T-helper 2 cell treated with Interferon-gamma antibody and Interleukin-4, amounts not matched to agents 5 μg/mL and 100 μg/mL, for 36 hours (primary cell): Measurements from ENCODE around the gene ZNF22.

ENCODE experiments used
- DNase-seq: peaks from one replicate; pipeline ENCODE4 v3.0.0; 2021; ENCODE audit warnings: low spot score
- H3K27ac Mint-ChIP-seq: one replicate; pipeline ENCODE4 v1.8.0; 2021; ENCODE audit warnings: mild to moderate bottlenecking, mixed read lengths
- H3K27me3 Mint-ChIP-seq: one replicate; pipeline ENCODE4 v1.8.0; 2021; ENCODE audit warnings: low read depth, mixed read lengths
- H3K36me3 Mint-ChIP-seq: one replicate; pipeline ENCODE4 v1.8.0; 2021; ENCODE audit warnings: low read depth, mixed read lengths
- H3K4me1 Mint-ChIP-seq: one replicate; pipeline ENCODE4 v1.8.0; 2021; ENCODE audit warnings: low read depth, mixed read lengths
- H3K4me3 Mint-ChIP-seq: one replicate; pipeline ENCODE4 v1.8.0; 2022; ENCODE audit warnings: mild to moderate bottlenecking, moderate library complexity, mixed read lengths
- H3K9me3 Mint-ChIP-seq: one replicate; pipeline ENCODE4 v1.8.0; 2021; ENCODE audit warnings: mixed read lengths

ZNF22 gene

DNA sequence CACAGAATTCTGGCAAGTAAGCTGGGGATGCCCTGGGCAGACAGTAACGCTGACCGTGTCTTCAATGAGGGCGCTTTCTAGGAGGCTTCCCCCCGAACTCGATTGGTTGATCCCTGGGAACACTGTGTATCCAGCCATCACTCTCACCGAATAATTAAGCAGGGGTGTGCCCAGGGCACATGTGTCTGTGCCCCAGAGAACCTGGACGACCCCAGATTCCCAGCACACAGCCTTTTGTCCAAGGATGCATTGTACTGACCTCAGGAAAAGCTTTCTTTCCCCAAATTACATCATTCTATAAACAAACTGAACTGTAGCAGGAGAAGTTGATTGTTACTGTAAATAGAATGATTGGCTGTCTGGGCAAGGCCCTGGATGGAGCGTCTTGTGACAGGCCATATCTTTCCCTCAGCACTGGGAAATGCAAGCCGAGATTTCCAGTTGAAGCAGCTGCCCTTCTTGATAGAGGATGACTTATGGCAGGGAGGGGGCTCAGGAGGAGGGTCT is 15.5 kb upstream of the ZNF22 start:
- H3K36me3 Mint-ChIP-seq: no peaks in the 10 kb centered on the region
- H3K9me3 Mint-ChIP-seq: no peaks in the 10 kb centered on the region
- peaks cover 12% of the 10 kb centered on the region for H3K4me1 Mint-ChIP-seq
- peaks cover 11% of the 10 kb centered on the region for H3K27me3 Mint-ChIP-seq
- no peak overlapping the region for H3K4me3 Mint-ChIP-seq
- H3K27ac Mint-ChIP-seq: no peak overlapping the region
- DNase-seq: no peak

GRCh38 chr10:44986179-44986578 is 14.5 kb upstream of the ZNF22 start:
- no peak for DNase-seq
- Mint-ChIP-seq H3K9me3 (no peaks in the 10 kb centered on the region), H3K4me1 (peaks cover 4% of the 10 kb centered on the region), H3K4me3 (no peak overlapping the region), H3K36me3 (no peaks in the 10 kb centered on the region), H3K27me3 (peaks cover 11% of the 10 kb centered on the region), H3K27ac (no peak overlapping the region)

DNA sequence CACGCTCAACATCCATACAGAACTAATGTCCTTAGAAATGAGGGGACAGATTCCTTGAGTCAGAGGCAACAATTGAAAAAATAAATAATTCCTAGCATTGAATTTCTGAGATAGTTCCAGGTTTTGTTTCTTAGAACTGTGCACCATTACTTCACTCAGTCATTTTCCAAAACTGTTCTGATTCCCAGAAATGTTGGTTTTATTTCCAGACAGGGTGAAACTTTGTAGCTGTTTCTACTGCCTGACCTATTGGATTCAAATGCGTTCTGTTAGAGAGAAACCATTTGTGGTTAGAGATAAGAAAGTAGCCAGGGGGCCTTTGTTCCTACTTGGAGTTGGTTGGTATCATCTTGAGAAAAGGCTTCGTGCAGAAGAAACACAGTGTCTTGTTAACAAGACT is 14.1 kb upstream of the ZNF22 start:
- Mint-ChIP-seq H3K27ac (no peak overlapping the region), H3K9me3 (no peaks in the 10 kb centered on the region), H3K4me3 (no peak overlapping the region), H3K27me3 (peaks cover 11% of the 10 kb centered on the region), H3K4me1 (peaks cover 3% of the 10 kb centered on the region), H3K36me3 (no peaks in the 10 kb centered on the region)
- DNase-seq: no peak

DNA sequence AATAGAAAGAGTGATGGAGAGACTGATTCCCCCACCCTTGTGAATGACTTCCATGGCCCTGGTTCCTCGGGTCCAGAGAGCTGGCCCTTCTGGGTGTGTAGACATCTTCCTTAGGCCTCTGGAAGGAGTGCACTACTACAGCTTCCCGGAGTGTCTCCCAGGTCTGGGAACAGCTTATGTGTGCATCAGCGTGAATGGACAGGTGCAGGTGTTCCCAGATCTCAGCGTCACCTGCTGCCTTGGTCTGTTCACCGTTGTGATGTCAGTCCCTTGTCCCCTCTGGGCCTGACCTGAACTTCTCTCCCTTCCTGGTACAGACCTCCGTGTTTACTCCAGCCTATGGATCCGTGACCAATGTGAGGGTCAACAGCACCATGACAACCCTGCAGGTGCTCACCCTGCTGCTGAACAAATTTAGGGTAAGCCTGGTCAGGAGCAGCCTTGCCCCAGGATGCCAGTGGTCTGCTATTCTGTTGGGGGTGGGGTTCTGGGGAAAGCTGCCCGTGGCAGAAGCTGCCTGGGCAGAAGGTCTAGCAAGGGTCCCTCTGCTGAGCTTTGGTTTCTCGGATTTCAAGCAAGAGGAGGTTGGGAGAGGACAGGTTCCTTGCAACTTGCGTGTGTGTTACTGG is 11.7 kb upstream of the ZNF22 start:
- no peaks in the 10 kb centered on the region for H3K36me3 Mint-ChIP-seq
- H3K27ac Mint-ChIP-seq: no peak overlapping the region
- peaks cover 11% of the 10 kb centered on the region for H3K27me3 Mint-ChIP-seq
- H3K9me3 Mint-ChIP-seq: no peaks in the 10 kb centered on the region
- DNase-seq: no peak
- peaks cover 4% of the 10 kb centered on the region for H3K4me1 Mint-ChIP-seq
- H3K4me3 Mint-ChIP-seq: no peak overlapping the region

DNA sequence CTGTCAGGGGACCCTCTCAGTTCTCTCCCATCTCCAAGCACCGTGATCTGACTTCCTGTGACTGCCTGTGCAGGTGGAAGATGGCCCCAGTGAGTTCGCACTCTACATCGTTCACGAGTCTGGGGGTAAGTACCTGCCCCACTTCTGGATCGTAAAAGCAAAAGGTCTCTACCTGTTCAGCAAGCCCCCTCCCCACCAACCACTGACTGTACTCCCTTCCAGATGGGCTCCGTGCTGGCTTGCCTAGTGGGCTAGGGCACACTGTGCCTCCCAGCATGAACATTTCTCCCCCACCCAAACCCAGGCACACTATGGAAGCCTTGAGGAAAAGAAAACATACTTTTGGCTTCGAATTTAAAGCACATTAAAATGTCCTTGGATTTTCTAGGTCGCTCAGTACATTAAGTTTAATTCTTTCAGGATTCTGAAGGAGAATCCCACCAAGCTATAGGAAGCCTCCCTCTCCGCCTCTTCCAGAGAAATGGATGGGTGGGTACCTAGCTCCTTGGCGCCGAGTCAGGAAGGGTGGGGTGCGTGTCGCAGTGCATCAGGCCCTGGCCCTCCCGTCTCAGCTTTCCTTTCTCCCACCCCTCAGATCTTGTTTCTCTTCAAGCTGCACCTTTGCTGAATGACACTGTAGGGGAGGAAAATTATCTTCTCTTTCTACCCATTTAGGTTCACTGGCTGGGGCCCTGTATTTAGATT is 11.0 kb upstream of the ZNF22 start:
- H3K27me3 Mint-ChIP-seq: peaks cover 11% of the 10 kb centered on the region
- no peak overlapping the region for H3K4me3 Mint-ChIP-seq
- peaks cover 6% of the 10 kb centered on the region for H3K4me1 Mint-ChIP-seq
- no peaks in the 10 kb centered on the region for H3K36me3 Mint-ChIP-seq
- H3K27ac Mint-ChIP-seq: no peak overlapping the region
- no peaks in the 10 kb centered on the region for H3K9me3 Mint-ChIP-seq
- no peak for DNase-seq

GRCh38 chr10:44990302-44990655 is 10.4 kb upstream of the ZNF22 start:
- Mint-ChIP-seq H3K36me3 (no peaks in the 10 kb centered on the region), H3K27ac (no peak overlapping the region), H3K27me3 (peaks cover 11% of the 10 kb centered on the region), H3K4me3 (no peak overlapping the region), H3K4me1 (peaks cover 11% of the 10 kb centered on the region), H3K9me3 (no peaks in the 10 kb centered on the region)
- DNase-seq: no peak

GRCh38 chr10:44990965-44991364 is 9.8 kb upstream of the ZNF22 start:
- H3K4me3 Mint-ChIP-seq: no peak overlapping the region
- H3K36me3 Mint-ChIP-seq: no peaks in the 10 kb centered on the region
- DNase-seq: no peak
- no peaks in the 10 kb centered on the region for H3K9me3 Mint-ChIP-seq
- no peak overlapping the region for H3K27ac Mint-ChIP-seq
- H3K4me1 Mint-ChIP-seq: peaks cover 18% of the 10 kb centered on the region
- peaks cover 11% of the 10 kb centered on the region for H3K27me3 Mint-ChIP-seq

DNA sequence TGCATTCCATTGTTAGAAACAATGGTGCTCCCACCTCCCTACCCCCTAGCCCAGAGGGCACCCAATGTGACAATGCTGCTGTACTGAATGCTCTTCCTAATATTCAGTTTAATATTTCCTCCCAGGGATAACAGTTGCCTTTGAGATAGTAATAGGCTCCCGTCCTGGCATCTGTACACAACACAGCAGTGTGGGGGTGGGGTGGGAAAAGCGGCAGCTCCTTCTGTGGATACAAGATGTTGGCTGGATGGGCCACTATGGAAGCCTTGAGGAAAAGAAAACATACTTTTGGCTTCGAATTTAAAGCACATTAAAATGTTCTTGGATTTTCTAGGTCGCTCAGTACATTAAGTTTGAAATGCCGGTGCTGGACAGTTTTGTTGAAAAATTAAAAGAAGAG is 9.2 kb upstream of the ZNF22 start:
- no peak for DNase-seq
- Mint-ChIP-seq H3K4me1 (peaks cover 24% of the 10 kb centered on the region), H3K4me3 (no peak overlapping the region), H3K27ac (no peak overlapping the region), H3K36me3 (no peaks in the 10 kb centered on the region), H3K27me3 (peaks cover 7% of the 10 kb centered on the region), H3K9me3 (no peaks in the 10 kb centered on the region)

DNA sequence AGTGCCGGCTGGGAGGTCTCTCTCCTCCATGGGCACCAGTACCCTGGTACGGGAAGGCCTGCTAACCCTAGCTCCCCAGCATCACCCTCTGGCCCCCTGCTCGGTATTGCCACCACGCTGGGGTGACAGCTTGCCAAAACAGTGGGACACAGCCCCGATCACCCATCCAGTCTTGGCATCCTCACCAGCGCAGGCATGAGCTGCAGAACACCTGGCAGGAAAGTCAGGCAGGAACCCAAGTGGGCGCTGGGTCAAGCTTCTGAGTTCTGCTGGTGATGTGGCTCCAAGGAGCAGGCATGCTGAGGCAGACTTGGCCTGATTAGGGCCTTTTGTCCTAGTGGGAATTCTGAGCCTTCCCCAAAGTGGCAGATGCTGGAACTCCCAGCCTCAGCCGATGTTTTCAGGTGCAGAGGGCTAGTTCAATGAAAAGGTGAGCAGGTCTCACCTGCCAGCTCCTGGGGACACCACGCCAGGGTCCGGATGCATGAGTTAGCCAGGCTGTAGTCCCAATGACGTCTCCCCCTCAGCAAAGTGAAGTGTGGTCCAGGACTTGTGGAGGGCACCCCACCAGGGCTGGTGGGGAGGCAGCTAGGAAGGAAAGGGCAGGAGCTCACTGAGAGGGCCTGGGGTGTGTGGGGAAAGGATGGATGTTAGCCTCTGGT is 8.5 kb upstream of the ZNF22 start:
- Mint-ChIP-seq H3K9me3 (no peaks in the 10 kb centered on the region), H3K27ac (no peak overlapping the region), H3K36me3 (no peaks in the 10 kb centered on the region), H3K4me1 (peaks cover 25% of the 10 kb centered on the region), H3K4me3 (no peak overlapping the region), H3K27me3 (peaks cover 7% of the 10 kb centered on the region)
- DNase-seq: no peak

DNA sequence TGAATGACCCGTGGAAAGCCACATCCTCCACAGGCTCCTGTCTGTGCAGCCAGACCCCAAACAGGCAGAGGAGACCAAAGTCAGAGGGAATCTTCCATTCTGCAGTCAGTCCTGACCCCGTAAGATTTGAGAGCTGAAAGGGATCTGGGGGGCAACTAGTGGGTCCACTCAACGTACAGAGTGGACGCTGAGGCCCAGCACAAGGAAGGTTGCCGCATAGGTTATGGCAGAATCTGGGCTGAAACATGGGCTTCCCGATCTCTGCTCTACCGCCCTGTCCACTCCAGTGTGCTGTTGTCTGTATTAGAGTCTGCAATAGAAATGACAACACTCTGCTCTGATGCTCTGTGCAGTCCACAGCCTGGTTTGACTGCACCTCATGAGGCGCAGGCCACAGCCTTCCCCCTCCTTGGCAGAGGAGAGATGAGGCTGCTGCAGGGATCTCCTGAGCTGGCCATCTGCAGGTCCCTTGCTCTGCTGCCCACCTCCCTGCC is 7.9 kb upstream of the ZNF22 start:
- Mint-ChIP-seq H3K27ac (no peak overlapping the region), H3K4me1 (peaks cover 25% of the 10 kb centered on the region), H3K27me3 (peaks cover 4% of the 10 kb centered on the region), H3K9me3 (no peaks in the 10 kb centered on the region), H3K36me3 (no peaks in the 10 kb centered on the region), H3K4me3 (no peak overlapping the region)
- no peak for DNase-seq

DNA sequence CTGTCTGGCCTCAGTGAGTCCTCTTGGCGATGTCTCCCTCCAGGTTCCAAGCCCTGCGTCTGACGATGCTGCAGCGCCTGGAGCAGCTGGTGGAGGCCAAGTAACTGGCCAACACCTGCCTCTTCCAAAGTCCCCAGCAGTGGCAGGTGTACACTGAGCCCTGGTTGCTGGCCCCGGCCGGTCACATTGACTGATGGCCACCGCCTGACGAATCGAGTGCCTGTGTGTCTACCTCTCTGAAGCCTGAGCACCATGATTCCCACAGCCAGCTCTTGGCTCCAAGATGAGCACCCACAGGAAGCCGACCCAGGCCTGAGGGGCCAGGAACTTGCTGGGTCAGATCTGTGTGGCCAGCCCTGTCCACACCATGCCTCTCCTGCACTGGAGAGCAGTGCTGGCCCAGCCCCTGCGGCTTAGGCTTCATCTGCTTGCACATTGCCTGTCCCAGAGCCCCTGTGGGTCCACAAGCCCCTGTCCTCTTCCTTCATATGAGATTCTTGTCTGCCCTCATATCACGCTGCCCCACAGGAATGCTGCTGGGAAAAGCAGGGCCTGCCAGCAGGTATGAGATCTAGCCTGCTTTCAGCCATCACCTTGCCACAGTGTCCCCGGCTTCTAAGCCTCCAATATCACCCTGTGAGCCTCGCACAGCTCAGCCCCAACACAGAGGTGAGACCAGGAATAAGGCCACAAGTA is 7.3 kb upstream of the ZNF22 start:
- Mint-ChIP-seq H3K36me3 (no peaks in the 10 kb centered on the region), H3K27me3 (peaks cover 8% of the 10 kb centered on the region), H3K4me3 (no peak overlapping the region), H3K9me3 (no peaks in the 10 kb centered on the region), H3K27ac (no peak overlapping the region), H3K4me1 (peaks cover 28% of the 10 kb centered on the region)
- DNase-seq: no peak

GRCh38 chr10:44993922-44994751 is 6.6 kb upstream of the ZNF22 start:
- Mint-ChIP-seq H3K27me3 (peaks cover 9% of the 10 kb centered on the region), H3K4me3 (no peak overlapping the region), H3K9me3 (no peaks in the 10 kb centered on the region), H3K4me1 (peaks cover 28% of the 10 kb centered on the region), H3K27ac (no peak overlapping the region), H3K36me3 (no peaks in the 10 kb centered on the region)
- DNase-seq: no peak

DNA sequence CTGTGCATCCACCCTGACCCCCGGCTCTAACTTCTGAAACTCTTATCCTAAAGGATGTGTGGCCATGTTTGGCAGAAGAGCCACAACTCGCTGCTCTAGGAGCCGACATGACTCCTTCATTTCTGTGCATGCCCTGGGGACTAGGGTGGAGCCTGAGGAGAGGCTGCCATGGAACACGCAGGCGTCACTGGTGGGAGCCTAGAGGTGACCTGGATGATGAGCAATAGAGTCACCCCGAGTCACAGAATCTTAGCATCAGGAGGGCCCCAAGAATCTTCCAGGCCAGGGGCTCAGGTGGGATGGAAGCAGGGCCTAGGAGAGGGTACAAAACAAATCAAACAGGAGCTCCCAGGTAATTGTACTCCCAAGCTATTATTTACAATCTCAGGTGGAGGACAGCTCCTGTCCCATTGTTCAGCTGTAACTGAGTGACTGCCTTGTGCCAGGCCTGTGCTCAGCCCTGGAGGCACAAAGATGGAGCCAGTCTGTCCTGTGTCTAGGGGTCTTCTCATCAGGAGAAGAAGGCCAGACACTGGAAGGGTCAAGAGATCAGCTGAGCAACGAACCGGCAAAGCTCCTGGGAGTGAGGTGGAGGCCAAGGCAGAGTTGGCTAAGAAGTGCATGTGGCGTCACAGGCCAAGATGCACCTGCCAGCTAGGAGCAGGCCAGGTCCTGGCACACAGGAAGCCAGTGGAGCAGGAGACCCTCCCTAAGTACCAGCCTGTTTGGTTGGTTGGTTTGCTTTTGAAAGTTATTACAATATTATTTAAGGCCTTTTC is 5.8 kb upstream of the ZNF22 start:
- no peak for DNase-seq
- H3K36me3 Mint-ChIP-seq: no peaks in the 10 kb centered on the region
- no peak overlapping the region for H3K27ac Mint-ChIP-seq
- peaks cover 3% of the 10 kb centered on the region for H3K9me3 Mint-ChIP-seq
- H3K4me3 Mint-ChIP-seq: no peak overlapping the region
- H3K4me1 Mint-ChIP-seq: peaks cover 32% of the 10 kb centered on the region
- peaks cover 9% of the 10 kb centered on the region for H3K27me3 Mint-ChIP-seq
